ENCODE measurements around the gene ATP2B2.

DNA sequence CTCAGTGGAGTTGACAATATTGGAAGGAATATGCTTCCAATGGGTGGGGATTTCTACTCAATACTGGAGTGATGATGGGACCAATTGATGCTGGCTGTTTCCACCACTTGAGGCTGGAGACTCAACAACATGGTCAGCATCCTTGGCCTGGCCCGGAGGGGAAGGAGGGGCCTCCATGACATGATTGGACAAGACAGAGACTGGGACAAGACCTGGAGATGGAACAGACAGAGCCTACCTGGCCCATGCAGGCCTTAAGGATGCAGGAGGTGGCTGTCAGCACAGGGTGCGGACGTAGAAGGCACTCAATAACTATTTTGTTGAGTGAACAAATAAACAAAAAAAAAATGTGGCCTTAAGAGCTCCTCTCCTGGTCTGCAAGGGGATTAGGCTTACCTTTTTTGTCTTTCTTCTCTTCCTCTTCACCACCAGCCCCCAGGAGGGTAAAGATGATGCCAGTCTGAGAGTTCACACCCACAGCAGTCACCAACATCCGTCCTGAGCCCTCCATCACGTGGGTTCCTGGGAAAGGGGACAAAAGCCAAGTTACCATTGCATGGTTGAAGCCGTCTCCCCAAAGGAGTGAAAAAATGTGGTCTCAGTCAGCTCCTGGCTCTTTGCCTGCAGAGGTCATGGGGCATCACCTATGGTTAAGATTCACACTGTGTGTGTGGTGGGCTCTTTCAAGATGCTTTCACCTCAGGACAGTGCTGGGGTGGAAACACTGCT lies 117.3 kb downstream of the ATP2B2 start:
- no peak for TF ChIP-seq KAT2A (conservative IDR thresholded peaks at IDR 0.05; ENCODE audit: control insufficient read depth, low read depth, low read length)
- no peak for TF ChIP-seq POLR2AphosphoS5 (IDR thresholded peaks at IDR 0.05; ENCODE audit: low read length)
- no peak for TF ChIP-seq TCF3 (IDR thresholded peaks at IDR 0.05; ENCODE audit: borderline replicate concordance, insufficient read depth, low read depth, low read length)
- TF ChIP-seq, protein P1, sequence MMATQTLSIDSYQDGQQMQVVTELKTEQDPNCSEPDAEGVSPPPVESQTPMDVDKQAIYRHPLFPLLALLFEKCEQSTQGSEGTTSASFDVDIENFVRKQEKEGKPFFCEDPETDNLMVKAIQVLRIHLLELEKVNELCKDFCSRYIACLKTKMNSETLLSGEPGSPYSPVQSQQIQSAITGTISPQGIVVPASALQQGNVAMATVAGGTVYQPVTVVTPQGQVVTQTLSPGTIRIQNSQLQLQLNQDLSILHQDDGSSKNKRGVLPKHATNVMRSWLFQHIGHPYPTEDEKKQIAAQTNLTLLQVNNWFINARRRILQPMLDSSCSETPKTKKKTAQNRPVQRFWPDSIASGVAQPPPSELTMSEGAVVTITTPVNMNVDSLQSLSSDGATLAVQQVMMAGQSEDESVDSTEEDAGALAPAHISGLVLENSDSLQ (IDR thresholded peaks at IDR 0.05): no peak
- no peak for TF ChIP-seq NR2C2 (IDR thresholded peaks at IDR 0.05; ENCODE audit: borderline replicate concordance, control insufficient read depth, insufficient read length, low read depth)
- no peak for TF ChIP-seq NRF1 (conservative IDR thresholded peaks at IDR 0.05; ENCODE audit: low read depth, low read length)
- TF ChIP-seq, protein P2, sequence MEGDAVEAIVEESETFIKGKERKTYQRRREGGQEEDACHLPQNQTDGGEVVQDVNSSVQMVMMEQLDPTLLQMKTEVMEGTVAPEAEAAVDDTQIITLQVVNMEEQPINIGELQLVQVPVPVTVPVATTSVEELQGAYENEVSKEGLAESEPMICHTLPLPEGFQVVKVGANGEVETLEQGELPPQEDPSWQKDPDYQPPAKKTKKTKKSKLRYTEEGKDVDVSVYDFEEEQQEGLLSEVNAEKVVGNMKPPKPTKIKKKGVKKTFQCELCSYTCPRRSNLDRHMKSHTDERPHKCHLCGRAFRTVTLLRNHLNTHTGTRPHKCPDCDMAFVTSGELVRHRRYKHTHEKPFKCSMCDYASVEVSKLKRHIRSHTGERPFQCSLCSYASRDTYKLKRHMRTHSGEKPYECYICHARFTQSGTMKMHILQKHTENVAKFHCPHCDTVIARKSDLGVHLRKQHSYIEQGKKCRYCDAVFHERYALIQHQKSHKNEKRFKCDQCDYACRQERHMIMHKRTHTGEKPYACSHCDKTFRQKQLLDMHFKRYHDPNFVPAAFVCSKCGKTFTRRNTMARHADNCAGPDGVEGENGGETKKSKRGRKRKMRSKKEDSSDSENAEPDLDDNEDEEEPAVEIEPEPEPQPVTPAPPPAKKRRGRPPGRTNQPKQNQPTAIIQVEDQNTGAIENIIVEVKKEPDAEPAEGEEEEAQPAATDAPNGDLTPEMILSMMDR (IDR thresholded peaks at IDR 0.05 in 2 of 3, conservative IDR thresholded peaks at IDR 0.05 in 1 of 3; ENCODE audit: control insufficient read depth in 2 of 3, extremely low read depth in 1 of 3, insufficient read depth in 1 of 3, low read depth in 3 of 3, low read length in 3 of 3): no peak
- TF ChIP-seq EP300 (IDR thresholded peaks at IDR 0.05; ENCODE audit: borderline replicate concordance in 1 of 2, control insufficient read depth in 1 of 2, low read depth in 2 of 2, low read length in 2 of 2): no peak
